Measurements from ENCODE around the gene CDH19.

CDH19 gene, protein sequence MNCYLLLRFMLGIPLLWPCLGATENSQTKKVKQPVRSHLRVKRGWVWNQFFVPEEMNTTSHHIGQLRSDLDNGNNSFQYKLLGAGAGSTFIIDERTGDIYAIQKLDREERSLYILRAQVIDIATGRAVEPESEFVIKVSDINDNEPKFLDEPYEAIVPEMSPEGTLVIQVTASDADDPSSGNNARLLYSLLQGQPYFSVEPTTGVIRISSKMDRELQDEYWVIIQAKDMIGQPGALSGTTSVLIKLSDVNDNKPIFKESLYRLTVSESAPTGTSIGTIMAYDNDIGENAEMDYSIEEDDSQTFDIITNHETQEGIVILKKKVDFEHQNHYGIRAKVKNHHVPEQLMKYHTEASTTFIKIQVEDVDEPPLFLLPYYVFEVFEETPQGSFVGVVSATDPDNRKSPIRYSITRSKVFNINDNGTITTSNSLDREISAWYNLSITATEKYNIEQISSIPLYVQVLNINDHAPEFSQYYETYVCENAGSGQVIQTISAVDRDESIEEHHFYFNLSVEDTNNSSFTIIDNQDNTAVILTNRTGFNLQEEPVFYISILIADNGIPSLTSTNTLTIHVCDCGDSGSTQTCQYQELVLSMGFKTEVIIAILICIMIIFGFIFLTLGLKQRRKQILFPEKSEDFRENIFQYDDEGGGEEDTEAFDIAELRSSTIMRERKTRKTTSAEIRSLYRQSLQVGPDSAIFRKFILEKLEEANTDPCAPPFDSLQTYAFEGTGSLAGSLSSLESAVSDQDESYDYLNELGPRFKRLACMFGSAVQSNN

DNA sequence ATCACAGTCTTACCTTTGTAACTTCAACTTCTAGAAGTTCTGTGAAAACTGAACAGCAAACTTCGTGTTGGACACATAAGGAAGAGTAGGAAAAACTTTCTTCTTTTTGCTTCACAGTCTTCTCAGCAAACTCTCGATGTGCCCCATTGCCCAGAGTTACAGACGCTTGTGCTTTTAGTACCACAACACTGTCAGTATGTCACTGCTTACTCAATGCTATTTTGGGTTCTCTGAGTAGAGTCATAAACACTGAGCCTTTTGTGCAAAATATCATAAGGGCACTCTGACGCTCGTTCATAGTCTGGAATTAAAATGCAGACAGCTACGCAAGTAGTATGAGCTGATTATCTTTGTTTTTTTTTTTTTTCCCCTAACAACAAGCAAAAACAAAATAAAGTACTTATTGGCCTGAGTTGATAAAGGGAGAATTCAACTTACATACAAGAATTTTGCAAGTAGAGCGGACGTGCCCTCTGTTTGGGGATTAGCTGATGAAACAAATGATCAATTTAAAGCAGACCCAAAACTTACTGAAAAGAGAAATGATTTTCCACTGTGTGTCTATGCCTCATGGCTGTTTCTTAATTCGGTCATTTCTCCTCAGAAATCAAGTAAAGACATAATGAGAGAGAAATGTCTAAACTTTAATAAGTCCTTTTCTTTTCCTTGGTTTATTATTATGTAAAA lies at the start of gene CDH19:
Gene CDH19, minus strand, starts transcription at position 150 of the 687 bp plus-strand sequence. CDS start 31,886 bp downstream, outside the sequence.
- no peak for DNase-seq

DNA sequence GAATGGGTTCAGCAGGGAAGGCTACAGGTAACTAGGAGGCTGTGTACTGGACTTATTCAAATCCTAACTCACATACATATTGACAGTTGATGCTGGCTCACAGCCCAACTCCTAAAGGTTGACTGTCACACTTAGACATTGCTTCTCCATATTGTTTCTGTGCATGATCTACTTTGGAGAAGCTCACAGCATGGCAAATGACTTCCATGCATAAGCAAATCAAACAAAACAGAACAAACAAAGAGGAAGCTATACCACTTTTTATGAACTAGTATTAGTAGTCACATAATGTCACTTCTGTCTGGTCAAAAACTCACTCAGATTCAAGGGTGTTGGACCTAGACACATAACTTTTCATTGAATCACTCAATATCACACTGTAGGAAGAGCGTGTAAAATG lies 43.8 kb upstream of the CDH19 start:
- DNase-seq, result no peak

DNA sequence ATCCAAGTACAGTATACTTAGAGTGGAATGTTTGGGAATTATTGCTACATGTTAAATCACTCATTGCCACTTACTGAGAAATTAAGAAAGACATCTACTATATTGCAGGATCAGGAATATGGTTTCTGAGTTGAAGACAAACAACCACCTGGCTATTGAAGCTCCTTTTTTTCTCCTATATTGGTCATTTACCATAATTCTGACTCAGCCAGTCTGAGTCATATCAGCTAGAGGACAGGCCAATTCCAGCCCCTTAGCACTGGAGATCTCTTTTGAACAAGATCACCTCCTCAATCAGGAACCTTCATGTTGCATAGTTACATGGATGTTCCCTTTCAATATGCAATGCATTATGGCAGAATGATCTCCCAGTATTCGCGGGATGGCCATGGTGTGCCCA lies 42.7 kb upstream of the CDH19 start:
- peak; percentile 36 for DNase-seq

DNA sequence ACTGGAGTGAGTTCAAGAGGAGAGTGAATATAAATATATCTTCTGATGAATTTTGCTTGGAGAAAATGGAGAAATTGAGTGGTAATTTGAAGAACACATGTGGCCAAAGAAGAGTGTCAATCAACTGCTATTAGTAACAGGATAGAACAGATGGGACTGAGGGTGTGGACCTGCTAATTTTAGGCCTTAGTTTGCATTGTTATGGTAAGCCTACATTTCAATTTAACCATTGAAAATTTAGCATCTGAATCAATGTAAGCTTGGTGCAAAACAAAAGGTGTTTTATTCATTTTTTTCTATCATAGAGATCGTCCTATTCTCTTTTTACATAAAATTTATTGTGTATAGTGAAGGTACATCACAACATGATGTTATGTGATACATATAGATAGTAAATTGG lies 42.1 kb upstream of the CDH19 start:
- DNase-seq, result no peak

DNA sequence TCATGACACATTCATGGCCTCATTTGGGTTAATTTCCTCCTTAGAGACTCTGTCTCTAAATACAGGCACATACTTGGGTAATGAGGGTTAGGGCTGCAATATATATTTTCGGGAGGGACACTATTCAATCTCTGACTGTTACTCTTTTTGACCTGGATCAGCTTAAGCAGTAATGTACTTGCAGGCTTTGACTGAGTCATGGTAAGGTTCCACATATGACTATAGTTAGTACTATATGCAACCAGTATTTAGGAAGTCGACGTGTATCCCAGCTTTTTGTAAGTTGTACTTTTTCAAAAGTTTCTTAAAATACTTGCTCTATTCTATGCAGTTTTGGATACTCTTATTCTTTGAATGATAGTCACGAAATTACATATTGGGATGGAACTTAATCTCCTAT lies 37.2 kb upstream of the CDH19 start:
- DNase-seq, result peak; percentile 0

DNA sequence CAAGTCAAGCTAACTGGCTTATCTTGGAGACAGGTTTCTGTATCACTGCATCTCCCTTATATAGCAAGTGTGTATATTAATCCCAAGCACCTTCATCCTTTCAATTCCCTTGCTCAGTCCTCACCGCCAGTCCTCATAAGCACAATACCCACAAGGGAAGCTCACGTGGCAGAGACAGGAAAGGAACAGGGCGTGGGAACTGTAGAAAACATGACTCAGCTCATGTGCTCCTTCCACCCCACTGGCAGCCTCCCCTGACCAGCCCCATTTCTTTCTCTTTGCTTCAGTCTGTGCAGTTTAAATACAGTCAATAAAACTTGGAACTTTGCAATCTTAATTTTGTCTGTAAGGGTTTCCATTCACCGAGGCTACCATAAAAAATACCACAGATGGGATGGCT lies 36.5 kb upstream of the CDH19 start:
- peak; percentile 19 for DNase-seq

DNA sequence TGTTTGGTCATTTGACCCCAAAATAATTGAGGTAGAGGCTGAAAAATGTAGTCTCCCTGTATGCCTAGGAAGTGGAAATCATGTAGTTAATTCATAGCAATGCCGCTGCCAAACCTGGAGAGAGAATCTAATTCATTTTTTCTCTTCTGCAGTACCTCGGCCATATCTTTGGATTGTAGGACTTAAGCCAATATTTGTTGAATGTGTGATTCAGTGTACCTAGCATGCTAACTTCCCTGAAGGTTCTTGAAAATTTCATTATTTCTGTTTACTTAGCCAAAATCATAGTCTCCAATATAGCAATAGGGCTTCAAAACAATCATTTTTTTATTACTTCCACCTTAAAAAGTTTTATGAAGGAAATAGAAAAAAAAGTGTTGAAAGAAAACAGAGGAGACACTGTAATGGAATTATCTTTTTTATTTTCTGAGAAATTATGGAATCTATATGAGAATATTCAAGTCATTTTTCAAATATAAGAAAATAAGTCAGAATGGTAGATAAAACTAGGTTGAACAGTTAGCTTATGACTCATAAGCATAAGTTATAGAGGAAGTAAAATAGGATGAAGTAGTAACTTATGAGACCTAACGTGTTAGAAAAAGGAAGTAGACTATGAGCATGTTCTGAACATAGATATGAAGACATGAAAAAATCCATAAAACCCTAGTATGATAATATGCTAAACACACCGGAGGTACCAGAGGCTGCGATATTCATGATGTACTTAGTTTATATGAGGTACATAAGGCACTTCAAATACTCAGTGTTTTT lies 35.2 kb upstream of the CDH19 start:
- no peak for DNase-seq

DNA sequence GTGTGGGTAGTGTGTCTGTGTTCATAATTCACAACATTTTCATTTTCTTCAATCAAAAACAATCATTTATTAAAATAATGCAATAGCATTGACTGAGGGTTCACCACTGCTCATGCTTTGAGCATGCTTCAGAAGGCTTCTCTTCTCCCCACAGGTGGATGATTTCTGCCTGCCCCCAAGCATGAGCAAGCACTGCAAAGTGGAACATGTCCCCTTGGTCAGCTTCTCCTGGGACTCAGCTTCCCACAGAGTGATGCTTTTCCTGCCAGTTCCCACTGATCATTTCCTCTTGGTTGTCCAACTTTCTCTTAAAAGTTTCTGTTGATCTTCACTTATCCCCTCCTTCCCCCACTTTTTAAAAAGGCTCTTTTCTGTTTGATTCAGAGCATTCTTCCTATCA lies 31.5 kb upstream of the CDH19 start:
- DNase-seq, result no peak

DNA sequence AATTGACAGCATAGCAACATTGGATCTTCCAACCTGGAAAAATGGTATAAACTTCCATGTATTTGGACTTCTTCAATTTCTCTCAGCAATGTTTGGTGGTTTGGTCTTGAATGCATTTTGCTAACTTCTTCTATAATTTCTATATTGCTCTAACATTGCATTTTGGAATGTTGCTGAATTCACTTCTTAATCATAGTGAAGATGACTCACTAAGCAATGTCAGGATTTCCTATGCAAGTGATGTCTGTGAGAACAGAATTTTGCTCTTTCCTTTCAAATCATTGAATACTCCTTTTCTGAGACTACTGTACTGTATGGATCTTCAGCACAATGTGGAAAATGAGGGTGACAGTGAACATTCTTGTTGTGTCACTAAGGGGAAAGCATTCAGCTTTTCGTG lies 28.9 kb upstream of the CDH19 start:
- peak; percentile 57 for DNase-seq

DNA sequence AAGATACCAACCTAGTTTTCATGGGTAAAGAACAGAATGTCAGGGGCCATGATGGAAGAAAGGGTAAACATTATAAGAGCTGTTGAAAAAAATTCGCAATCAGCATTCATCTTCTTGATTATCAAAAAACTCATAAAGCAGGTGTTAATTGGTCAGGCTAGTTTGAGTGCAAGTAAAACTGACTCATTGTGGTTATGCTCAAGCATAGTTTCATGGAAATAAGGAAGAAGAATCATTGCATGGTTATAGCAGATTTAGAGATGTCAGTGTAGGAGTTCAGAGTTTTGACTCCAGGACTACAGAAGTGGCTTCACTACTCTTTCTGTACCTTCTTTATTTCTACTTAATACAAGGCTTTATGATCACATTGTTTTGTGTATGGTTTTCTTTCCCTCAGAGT lies 26.9 kb upstream of the CDH19 start:
- DNase-seq, result no peak

DNA sequence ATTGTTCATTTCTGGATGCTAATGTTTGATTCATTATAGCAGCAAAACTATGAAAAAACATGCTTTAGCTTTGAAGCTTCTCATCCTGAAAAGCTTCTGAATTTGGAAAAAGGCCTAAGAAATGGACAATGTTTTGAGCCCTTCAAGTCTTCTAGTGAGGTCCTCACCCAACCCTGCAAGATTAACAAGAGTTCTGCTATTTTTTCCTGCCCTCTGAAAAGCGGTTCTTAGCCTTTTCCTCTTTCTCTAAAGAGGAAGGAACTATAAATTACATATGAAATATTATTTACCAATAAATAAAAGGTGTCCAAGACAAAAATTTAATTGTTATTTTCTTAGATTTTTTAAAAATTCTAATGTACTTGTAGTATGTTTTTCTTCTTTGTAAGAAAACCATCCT lies 19.9 kb upstream of the CDH19 start:
- DNase-seq, result no peak

DNA sequence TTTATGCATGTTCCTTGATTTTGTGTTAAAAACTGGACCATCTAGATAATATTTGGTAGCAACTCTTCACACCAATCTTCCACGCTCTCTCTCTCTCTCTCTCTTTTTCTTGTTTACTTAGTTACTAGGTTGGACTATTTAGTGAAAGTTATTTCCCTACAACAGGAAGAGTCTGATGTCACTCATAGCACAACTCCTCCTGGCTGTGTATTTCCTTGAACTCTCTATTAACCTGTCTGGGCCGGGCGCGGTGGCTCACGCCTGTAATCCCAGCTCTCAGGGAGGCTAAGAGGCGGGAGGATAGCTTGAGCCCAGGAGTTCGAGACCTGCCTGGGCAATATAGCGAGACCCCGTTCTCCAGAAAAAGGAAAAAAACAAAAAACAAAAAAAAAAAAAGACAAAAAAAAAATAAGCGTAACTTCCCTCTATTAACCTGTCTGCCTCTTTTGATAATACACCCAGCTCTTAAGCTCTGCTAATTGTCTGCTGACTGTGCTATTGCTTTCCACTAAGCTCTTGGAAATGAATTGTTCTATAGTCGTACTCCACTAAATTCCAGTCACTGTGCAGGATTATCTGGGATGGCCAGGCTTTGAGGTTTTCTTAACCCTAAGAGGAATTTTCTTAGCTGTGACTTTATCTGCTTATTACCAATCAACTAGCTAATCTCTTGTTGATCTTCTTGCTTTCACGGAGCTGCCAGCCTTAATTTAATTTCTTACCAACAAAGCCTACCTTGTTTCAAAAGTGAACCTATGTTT lies 18.1 kb upstream of the CDH19 start:
- DNase-seq, result no peak

DNA sequence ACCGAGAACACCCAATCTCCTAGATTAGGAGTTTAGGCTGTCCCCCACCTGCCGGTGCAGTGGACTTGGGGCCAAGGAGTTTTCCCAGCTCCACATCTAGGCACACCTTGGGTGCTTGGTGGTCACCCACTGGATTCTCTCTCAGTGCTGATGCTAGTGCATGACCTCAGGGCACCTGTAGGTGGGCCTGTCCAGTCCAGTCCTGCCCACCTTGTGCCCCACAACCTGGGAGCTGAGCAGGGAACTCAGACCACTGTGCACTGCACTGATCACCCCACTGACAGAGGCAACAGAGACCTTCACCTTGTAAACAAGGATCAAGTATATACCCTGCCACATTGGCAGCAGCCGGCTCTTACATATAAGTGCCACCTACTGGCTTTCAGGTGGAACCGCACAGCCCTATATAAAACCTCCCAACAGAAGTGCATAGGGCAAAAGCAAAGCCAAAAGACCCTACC lies 12.7 kb upstream of the CDH19 start:
- peak; percentile 14 for DNase-seq

DNA sequence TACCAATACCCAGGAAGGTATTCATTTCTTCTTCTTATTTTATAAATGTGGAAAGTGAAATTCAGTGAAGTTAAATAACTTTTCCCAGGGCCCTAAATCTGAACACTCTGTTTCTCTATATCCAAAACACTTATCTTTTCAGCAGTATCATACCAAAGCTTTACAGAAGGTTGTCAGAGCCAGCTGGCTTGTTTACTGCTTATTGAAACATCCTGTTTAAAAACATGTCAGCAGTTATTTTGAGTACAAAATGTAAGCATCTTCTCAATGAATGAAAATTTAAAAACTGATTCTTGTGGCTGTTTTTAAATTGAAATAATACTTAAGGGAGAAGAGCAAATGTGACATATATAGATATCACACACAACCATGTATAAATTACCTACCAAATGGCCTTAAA lies 11.3 kb upstream of the CDH19 start:
- no peak for DNase-seq

DNA sequence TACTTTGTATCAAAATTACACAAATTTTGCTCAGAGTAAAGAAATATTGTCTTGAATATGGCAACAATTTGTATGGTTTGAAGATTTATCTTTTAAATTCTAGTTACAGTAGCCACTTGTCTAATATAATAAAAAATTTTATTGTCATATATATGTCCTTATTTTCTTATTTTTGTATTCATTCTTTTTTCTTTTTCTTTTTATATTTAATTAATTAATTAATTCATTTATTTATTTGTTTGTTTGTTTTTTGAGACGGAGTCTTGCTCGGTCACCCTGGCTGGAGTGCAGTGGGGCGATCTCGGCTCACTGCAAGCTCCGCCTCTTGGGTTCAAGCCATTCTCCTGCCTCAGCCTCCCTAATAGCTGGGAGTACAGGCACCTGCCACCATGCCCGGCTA lies 3.7 kb upstream of the CDH19 start:
- no peak for DNase-seq

DNA sequence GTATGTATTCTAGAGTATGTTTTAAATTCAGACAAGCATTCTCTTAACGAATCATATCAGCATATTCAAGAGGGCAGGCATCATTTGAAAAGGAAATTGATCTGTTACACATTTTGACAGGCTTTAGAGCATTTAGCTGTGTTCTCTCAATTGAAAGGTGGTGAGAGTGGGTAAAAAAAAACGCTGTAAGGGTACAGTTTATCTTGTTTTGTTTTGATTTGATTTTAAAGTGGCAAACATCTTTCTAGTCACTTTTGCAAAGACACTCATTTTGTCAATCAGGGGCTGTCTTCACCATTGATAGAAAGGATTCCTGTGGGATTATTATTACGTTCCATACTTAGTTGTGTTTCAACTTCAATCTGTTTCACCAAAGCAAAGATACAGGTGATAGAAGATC lies 2.2 kb downstream of the CDH19 start:
- DNase-seq, result no peak

DNA sequence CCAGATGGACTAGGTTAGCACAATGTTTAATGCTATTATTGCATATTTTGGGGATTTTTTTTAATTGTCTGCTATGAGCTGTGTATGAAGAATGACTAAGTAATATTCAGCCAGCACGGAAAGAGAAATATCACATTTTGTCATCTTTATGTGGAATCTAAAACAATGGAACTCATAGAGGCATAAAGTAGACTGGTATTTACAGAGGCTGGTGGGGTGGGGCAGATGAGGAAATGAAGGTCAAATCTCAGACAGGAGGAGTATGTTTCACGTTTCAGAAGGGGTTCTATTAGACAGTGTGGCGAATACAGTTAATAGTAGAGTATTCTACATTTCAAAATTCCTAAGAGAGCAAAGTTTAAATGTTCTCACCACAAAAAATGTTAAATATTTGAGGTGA lies 4.7 kb downstream of the CDH19 start:
- peak; percentile 2 for DNase-seq

DNA sequence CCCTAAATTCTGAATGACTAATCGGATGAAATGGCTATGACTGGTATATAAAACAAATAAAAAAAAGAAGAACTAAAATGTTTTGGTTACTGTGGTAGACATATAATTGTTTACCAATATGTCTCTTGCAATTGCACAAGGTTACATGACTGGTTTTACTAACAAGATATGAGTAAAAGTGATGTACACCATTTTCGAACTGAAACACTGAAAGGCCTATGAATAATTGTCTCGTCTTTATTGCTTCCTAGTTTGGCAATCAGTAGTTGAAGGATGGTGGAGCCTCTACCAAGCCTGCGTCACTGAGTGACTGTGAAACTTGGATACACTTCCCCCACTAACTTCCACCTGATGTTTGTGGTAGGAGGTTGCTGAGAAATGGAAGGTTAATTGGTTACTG lies 16.5 kb downstream of the CDH19 start:
- DNase-seq, result no peak

DNA sequence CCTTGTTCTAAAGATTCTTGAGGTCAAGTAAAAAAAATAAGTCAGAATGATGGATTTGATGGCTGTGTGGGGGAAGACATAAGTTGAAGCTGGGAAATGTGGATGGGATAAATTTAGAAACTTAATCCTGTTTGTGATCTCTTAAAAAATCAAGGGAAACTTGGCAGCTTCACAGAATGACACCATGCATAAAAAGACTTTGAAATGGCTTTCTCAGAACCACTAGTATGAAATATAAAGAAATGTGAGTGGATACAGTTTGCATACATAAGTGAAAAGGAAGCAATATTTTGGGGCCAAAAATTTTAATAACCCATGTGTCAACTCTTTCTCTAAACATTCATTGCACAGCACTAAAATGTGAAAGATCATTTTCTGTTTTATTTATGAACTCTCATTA lies 21.7 kb downstream of the CDH19 start:
- peak; percentile 39 for DNase-seq

DNA sequence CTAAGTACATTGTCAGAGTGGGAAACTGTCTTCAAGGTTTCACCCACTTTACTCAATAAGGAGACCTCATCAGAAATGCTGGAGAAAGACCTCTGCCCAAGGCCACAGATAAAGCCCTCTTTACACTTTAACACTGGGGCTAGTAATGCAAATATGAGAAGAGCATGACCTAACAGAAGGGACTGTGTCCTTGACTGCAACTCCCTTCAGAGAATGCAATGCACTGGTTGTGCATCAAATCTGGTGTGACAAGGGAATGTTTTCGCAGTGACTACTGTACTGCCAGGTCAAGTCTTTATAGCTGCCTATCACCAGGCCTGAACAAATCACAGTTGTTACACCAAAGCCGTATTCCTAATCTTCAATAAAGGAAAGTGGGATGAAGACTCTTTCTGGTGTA lies 28.6 kb downstream of the CDH19 start:
- no peak for DNase-seq

DNA sequence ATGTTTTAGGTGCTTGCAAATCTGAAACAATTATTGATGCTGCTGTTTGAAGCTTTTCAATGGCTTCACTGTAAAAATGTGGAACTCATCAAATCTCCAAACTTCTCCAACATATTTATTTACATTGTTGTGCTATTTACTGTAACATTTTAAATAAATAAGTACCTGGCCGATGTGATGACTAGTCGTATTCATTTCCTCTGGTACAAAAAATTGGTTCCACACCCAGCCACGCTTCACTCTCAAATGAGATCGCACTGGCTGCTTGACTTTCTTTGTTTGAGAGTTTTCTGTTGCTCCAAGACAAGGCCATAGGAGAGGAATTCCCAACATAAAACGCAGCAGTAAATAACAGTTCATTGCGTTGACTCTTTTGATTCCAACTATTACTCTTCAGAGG lies 32.0 kb downstream of the CDH19 start:
- DNase-seq, result no peak

DNA sequence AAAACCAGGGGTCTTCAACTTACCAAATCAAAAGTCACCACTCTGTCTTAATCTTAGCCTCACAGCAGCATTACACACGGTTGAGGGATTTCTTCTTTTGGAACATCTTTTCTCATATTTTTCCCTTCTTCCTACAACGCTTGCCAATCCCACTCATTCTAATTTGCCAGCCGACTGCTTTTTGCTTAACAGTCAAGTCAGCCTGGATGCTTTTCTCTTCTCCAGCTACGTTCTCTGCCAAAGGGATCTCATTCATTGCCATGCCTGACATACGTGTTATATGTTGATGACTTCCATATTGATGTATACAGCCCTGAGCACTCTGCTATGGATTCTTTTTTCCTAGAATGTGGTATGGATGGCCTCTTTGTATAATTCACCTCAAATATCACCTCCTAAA lies 37.3 kb downstream of the CDH19 start:
- no peak for DNase-seq

Measured in fibroblast of skin of right biceps (primary cell).